Measurements from ENCODE around the gene MLLT1. TPM values are rescaled to one million over a fixed set of nuclear protein-coding genes. Genes with fewer than 3 reads are reported as not detected.

The MLLT1 gene
- total RNA-seq, 1 donor from 2014 or later: 68.3 TPM

DNA sequence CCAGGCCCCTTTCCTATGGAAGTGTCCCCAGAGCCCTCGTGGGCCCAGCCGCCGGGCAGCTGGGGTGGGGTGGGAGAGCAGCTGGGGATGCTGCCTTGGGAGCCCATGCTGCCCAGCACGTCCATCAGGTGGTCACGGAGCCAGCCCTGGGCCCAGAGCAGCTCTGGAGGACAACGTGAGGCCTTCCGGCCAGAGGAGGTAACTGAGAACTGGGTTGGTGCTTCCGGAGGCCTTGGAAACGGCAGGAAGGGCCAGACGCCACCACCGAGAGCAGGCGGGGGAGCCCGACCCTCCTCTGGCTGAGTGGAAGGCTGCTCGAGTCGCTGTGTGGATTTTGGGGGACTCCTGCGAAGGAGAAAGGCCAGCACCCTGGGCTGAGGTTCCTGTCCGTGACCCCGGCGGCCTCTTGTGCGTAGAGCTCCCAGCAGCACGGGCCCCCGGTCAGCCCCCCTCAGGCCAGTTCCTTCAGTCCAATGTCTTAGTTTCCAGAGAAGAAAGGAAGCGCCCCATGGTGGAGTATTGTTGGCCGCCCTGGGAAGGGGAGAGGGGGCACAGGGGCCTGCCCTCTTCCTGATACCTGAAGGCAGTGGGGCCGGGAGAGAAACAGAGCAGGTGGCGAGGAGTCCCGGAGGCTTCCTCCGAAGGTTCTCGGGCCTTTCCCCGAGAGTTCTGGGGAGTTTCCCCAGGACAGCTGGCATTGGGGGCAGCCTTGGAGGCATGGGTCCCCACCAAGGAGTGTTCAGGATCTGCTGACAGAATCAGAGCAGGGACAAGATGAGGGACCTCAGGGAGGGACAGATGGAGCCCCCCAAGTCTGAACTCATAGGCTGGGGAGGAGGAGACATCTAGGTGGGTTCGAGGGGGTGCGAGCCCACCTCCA lies 68.8 kb downstream of the MLLT1 start:
- DNase-seq (ENCODE audit: low spot score): no peak

DNA sequence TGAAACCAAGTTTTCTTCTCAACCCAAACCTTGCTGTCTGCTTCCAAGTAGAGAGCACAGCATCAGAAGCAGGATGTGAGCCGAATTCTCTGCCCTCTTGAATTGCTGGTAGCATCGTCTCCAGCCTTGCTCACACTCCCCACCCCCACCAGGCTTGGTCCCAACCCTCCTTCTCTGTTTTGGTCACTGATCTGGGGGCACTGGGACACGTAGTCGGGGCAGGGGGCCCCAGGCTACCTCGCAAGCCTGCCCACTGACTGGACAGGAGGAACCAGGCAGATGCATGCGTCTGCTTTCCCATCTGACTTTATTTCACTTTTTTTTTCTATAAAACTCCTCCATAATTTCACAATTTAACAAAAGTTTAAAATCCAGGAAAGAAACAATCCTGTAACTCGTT lies 69.7 kb downstream of the MLLT1 start:
- DNase-seq (ENCODE audit: low spot score): no peak

DNA sequence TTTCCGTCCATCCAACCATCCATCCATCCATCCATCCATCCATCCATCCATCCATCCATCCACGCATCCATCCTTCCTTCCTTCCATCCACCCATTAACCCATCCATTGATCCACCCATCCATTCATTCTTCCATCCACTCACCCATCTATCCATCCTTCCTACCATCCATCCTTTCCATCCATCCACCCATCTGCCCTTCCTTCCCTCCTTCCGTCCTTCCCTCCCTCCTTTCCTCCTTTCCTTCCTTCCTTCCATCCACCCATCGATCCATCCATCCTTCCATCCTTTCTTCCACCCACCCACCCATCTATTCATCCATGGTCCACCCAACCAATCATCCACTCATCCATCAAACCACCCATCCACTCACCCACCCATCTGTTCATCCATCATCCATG lies 70.1 kb downstream of the MLLT1 start:
- DNase-seq (ENCODE audit: low spot score): no peak

DNA sequence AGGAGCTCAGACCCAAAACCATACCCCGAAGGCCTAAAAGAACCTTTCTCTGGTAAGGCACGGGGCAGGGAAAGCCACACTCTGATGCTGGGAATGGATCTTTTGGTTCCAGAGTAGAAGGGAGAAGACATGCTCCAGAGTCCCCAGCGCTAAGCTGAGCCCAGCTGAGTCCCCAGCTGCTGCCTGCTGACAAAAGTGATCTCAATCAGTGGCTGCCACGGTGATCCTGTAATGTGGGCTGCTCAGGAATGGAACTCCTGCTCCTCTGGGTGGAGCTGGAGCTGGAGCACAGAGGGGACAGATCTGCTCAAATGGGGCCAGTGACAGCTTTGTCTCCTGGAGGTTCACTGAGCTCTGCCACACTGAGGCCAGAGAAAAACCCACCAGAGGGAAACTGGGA lies 70.5 kb downstream of the MLLT1 start:
- DNase-seq (ENCODE audit: low spot score): no peak

DNA sequence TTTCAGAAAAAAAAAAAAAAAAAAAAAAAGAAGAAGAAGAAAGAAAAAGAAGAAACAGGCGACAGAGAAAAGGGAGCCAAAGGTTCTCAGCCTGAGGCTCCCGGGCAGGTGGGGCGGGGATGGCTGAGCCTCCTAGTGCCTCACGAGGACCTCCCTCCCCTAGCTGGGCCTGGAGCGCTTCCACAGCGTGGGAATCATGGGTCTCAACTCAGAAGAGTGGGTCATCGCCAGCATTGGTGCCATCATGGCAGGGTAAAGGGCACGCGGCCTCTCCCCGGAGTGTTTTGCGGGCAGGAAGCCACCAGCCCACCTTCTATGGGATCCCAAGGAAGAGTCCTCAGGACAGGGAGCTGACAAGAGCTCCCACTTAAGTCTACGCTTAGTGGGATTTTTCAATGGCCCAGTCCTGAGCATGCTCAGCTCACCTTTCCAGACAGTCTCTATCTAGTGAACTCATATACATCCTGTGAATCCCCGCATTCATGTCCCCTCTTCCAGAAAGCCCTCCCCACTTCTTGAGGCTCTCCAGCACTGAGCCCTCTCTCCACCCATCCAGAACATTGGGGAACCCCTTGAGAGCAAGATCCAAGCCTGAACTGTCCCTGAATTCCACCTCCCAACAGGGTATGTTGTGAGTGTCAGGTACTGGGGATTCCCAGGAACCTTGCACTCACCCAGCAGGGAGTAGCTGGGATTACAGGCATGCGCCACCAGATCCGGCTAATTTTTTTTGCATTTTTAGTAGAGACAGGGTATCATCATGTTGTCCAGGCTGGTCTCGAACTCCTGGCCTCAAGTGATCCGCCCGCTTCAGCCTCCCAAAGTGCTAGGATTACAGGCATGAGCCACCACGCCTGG lies 74.7 kb downstream of the MLLT1 start:
- DNase-seq (ENCODE audit: low spot score): no peak

DNA sequence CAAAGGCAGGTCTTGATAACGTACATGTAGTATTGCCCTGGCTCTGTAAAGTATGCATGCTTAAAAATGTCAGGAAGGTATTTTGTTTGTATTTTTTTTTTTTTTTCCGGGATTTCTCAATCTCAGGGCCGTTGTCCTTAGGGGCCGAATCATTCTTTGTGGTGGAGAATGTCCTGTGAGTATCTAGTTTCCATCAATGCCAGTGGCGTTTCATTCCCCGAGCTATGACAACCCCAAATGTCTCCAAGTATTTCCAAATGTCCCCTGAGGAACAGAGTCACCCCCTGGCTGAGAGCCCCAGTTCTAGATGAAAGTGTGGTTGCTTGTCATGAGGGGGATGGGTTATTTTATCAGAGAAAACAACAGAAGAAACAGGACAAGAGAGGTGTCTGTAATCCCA lies 75.6 kb downstream of the MLLT1 start:
- no peak for DNase-seq (ENCODE audit: low spot score)

DNA sequence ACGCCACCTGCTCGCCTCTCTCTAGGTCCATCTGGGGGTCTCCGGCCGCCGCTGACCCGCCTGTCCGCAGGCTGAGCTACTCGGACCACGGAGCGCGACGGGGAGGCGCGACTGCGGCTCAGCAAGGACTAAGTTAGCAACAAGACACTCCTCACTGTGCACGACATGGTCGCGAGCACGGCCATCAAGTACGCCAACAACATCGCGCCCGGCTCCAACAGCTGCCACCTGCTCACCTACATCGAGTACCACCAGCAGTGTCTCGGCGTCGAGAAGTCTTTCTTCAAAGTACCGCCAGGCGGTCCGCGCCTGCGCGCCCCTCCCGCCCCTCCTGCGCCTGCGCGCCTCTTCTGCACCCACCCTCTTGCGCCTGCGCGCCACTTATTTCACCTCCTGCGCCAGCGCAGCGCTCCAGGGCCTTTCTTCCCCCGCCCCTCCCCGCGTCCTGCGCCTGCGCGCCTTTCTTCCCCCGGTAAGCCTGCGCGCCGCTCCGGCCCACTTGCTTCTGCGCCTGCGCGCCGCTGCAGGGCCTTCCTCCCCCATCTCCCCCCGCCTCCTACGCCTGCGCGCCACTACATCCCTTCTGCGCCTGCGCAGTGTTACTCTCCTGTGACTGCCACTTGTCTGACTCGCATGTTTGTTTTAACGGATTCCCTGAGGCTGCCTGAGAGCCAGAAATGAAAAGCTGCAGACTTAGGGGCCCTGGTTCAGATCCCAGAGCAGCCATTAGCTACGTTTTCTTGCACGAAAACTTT lies 80.4 kb downstream of the MLLT1 start:
- peak; percentile 99 for DNase-seq (ENCODE audit: low spot score)

DNA sequence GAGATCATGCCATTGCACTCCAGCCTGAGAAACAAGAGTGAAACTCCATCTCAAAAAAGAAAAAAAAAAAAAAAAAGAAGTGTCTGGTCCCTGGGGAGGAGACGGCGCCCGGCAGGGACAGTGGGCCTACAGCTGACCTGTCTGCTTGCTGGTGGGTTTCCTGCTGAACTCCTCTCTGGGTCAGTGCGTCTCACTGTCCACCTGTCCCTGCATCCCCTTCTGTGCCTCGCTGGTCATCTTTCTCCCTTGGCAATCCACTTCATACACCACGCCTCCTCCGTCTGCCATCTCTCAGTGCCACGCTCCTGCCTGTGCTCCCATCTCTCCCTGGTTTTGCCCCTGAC lies 80.9 kb downstream of the MLLT1 start:
- peak; percentile 46 for DNase-seq (ENCODE audit: low spot score)

DNA sequence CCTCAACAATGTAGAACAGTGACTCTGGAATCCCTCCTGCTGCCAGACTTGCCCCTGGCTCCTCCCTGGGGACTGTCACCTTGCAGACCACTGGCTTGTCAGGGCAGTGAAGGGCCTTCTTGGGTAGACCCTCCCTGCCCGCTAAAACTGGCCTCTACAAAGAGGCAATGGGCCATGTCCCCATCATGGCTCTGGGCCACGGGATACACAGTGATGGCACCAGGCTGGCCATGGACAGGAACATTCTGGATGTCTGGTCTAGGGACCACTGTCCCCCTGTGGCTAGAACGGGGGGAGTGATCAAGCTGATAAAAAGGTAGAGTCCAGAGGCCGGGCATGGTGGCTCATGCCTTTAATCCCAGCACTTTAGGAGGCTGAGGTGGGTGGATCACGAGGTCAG lies 83.4 kb downstream of the MLLT1 start:
- no peak for DNase-seq (ENCODE audit: low spot score)

DNA sequence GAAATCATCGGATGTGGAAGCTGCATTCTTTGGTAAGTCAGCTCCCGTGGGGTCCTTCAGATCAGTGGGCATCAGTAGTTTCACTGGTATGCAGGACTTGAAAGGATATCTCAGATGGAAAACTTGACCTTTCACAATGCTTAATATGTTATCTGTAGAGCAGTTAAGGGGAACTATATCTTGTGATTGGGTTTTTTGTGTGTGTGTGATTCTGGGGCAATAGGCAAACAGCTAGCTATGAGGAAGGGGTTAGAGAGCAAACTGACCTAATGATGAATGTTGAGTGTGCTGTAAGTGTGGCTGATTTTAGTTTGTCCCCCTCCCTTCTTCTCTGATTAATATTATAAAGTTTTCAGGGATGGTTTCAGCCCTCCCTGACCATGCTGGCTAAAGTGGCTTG lies 91.0 kb downstream of the MLLT1 start:
- DNase-seq (ENCODE audit: low spot score): no peak

DNA sequence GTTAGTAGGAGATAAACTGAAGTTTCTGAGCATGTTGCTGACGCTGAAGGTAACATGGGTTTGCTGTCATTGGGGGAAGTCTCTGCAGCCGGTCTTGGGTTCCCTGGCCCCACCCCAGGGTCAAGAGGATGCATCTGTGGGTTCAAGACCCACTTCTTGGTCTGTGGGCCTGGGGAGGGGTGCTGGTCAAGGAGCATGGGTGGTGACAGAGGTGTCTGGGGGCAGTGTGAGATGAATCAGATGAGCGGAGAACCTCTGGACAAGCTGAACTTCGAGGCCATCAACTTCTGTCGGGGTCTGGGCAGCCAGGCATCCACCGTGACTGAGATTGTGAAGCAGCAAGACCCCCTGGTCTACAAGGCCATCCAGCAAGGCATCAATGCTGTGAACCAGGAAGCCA lies 92.4 kb downstream of the MLLT1 start:
- DNase-seq (ENCODE audit: low spot score): no peak

DNA sequence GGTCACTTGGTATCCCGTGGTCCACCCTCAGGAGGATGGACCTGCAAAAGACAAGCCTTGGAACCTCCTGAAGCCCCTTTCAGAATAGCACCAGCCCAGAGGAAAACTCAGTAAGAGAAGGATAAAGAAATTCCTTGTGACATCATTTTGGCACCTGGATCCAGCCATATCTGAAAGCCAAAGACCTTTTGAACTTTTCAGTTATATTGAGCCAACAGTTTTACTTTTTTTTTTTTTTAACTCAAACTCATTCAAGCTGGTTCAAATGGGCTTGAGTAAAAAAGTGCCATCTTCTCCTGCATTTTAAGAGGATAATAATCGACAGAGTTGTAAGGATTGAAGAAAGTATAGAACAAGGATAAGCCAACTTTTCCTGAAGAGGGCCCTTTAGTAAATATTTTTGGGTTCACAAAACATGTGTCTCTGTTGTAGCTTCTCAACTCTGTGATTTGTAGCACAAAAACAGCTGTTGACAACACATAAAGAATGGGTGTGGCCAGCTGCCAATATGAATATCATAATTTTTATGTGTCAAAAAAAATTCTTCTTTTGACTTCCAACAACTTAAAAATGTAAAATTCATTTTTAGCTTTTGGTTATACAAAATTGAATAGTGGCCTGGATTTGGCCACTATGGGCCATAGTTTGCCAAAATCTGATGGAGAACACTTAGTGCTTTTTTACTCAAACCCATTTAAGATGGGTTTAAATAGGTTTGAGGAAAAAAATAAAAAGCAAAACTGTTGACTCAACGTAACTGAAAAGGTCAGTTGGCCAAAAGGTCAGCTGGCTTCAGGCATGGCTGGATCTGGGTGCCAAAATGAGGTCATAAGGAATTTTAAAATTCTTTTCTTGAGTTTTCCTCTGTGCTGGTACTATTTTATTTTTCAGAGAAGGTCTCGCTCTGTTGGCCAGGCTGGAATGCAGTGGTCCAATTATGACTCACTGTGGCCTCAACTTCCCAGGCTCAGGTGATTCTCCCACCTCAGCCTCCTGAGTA lies 93.6 kb downstream of the MLLT1 start:
- no peak for DNase-seq (ENCODE audit: low spot score)

DNA sequence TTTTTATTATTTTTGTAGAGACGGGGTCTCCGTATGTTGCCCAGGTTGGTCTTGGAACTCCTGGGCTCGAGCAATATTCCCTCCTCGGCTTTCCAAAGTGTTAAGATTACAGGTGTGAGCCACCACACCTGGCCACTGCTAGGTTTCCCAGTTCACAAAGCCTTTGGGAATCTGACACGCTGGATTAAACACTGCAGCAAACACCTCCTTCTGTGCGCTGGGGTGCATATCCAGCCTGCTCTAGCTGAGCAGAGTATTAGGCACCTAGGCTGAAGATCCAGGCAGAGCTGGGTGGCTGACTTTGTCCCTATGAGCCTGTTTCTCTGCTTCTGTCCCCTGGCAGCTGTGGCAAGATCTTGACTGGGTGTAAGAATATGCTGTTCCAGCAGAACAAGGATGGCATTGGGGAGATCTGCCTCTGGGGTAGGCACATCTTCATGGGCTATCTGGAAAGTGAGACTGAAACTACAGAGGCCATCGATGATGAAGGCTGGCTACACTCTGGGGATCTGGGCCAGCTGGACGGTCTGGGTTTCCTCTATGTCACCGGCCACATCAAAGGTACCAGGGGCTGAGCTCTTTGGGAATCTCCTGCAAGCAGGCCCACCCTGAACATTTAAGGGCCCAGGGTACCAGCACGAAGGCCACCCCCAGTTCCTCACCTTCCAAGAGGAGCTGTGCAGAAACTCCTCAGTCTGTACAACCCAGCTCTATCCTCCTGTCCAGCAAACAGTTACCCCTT lies 94.5 kb downstream of the MLLT1 start:
- no peak for DNase-seq (ENCODE audit: low spot score)

DNA sequence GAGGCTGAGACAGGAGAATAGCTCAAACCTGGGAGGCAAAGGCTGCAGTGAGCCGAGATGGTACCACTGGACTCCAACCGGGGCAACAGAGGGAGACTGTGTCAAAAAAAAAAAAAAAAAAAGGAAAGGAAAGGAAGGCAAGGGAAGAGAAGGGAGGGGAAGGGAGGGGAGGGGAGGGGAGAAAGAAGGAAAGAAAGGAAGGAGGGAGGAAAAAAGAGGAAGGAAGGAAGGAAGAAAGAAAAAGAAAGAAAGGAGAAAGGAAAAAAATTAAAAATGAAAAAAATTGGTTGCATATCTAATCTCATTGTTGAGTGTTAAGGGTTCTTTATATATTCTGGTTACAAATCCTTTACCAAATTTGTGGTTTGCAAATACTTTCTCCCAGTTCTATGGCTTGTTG lies 98.7 kb downstream of the MLLT1 start:
- no peak for DNase-seq (ENCODE audit: low spot score)

DNA sequence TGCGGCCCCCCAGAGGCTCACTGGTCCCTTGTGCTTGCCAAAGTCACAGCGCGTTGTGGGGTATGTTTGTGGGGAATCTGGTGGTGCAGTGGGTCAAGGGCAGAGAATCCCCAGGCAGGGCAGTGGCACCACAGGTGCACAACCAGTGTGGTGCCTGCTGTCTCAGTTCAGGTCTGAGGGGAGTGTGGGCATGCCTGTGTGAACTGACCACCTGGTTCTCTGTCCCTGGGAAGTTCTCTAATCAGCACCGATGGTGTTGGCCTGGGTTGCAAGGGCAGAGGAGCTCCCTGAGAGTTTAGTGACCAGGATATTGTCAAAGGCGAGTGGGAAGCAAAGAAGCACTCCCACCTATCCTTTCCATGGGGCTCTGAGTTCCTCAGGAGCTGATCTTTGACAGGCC lies 106.6 kb downstream of the MLLT1 start:
- no peak for DNase-seq (ENCODE audit: low spot score)

DNA sequence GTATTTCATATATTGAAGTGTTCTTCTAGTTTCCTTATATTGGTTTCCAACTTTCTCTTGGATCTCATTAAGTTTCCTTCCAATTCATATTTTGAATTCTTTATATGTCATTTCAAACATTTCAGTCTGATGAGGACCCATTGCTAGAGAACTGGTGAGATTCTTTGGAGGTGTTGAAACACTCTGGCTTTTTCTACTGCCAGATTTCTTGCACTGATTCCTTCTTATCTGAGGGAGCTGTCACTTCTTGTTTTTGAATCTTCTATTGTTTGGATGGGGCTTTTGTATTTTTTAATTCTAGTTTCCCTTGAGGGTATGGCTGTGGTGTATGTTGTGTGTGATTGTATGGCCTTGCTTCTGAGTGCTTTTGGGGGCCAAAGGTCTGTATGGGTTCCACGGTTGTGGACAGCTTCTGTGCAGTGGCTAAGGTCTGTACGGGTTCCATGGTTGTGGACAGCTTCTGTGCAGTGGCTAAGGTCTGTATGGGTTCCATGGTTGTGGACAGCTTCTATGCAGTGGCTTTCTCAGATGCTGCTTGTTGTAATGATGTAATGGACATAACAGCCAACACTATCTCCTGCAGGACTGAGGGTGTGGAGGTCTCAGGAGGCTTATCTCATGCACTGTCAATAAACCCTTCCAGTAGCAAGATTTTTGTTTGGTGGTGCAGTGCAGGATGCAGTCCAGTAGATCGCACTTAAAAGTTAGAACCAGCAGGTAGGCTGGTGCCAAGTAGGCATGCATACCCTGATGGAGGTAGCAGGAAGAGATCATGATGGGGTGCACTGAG lies 107.5 kb downstream of the MLLT1 start:
- DNase-seq (ENCODE audit: low spot score): no peak

DNA sequence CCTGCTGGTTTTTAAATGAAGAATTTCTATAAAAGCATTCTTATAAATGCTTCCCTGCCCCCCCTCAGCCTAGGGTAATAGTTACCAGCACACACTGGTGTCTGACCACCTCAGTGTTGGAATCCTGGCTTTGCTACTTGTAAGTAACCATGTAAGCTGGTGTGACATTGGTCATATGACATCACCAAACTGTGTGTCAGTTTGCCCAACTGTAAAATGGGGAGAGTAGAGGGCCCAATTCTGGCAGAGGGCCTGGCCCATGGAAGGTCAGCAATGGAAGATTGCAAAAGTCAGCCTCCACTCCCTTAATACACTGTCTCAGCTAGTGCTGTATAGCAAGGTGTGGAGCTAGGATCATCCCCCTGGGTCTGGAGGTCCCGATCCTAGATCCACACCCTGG lies 112.7 kb downstream of the MLLT1 start:
- no peak for DNase-seq (ENCODE audit: low spot score)

DNA sequence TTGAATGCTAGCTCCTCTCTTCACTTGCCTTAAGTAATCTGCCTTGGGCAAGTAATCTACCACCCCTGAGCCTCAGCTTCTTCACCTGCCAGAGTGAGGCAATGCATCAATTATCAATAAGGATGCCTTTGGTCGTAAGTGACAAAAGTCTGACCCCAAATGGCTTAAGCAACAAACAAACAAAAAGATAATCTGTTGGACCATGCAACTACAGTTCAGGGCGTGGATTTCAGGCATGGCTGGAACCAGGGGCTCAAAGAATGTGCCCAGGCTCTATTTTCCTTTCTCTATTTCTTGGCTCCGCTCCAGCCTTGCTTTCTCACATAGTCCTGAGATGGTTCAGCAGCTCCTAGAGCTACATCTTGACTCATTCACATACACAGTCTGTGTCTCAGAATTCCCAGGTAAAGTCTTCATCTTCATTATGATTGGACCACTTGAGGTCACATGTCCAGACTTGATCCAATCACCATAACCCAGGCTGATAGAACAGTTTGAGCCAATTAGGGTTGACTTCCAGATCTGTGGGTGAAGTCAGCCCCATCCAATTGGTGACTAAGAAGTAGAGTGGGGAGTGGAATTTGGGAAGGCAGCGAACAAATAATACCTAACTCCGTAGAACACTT lies 114.8 kb downstream of the MLLT1 start:
- no peak for DNase-seq (ENCODE audit: low spot score)

DNA sequence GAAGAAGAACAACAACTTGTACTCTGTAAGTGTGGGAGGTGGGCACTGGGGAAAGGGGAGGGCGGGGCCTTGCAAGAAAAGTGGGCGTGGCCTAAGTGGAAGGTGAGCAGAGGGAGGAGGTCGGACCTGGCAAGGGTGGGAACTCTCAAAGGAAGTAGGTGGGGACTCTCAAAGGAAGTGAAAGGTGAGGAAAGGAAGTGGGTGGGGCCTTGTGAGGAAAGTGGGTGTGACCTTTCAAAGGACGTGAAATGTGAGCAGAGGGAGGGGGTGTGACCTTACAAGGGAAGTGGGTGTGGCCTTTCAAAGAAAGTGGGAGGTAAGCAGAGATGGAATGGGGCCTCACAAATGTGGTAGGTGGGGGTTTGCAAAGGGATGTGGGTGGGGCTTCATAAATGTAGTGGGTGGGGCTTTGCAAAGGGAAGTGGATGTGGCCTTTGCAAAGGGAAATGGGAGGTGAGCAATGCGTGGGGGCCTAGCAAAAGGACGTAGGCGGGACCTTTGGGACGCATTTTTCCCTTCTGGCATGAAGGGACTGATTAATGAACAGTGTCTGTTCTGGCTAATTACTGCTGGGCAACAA lies 118.4 kb downstream of the MLLT1 start:
- no peak for DNase-seq (ENCODE audit: low spot score)

Data from ureter (tissue), 1 donor.